ENCODE data around the gene MST1R. TPM values are rescaled to one million over a fixed set of nuclear protein-coding genes. Genes with fewer than 3 reads are reported as not detected.

Gene MST1R
- polyA plus RNA-seq, 1 donor (not counting 4 experiments of a cell fraction or from before 2014, with no cell fraction given) = 106 TPM

DNA sequence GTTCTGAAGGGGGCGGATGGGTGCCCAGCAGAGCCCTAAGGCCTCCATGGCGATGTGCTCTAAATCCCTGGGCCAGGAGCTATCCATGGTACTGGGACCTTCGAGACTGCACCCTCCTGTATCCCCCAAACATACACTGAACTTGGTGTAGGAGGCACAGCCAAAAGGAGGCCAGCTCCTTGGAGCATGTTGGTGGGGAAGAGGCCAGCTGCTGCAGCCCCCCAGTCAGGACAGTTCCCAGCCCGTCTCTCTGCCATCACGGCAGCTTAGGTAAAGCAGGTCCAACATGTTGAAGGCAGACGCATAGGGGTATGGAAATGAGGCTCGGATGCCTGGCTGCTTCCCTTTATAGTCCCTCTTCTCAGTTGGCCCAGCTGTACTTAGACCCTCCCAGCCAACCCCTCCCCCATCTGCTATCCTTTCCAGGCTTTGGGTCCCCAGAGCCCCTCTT is 35.8 kb downstream of the MST1R start:
- no peak overlapping the region for H3K4me2 ChIP-seq (ENCODE audit: control insufficient read depth, extremely low read depth, insufficient read depth, low read depth, low read length)
- DNase-seq (ENCODE audit: low read depth, low spot score) = no peak
- FAIRE-seq = peak; percentile 57

GRCh38 chr3:49867400-49867799 is 36.3 kb downstream of the MST1R start:
- Histone ChIP-seq H3K9me1 (ENCODE audit: control insufficient read depth, extremely low read depth, insufficient read depth, low read length) (no peaks in the 10 kb centered on the region), H3K9me3 (ENCODE audit: control insufficient read depth, low read depth, low read length) (no peaks in the 10 kb centered on the region), H3K79me2 (ENCODE audit: control insufficient read depth, insufficient read depth, low read length) (no peaks in the 10 kb centered on the region), H3K4me2 (ENCODE audit: control insufficient read depth, extremely low read depth, insufficient read depth, low read depth, low read length) (no peak overlapping the region), H3K4me1 (ENCODE audit: control insufficient read depth, extremely low read depth, insufficient read depth, low read length) (no peaks in the 10 kb centered on the region), H3K27ac (ENCODE audit: control insufficient read depth, insufficient read depth, low read length) (no peak overlapping the region), H4K20me1 (ENCODE audit: control insufficient read depth, extremely low read depth, insufficient read depth, low read length) (peaks cover 4% of the 10 kb centered on the region), H2AFZ (ENCODE audit: control insufficient read depth, low read length) (no peak overlapping the region), H3K27me3 (ENCODE audit: control insufficient read depth, extremely low read depth, insufficient read depth, low read length) (peaks cover 67% of the 10 kb centered on the region), H3K9ac (ENCODE audit: control insufficient read depth, extremely low read depth, insufficient read depth, low read length) (no peak overlapping the region), H3K4me3 (ENCODE audit: control insufficient read depth in 2 of 3, extremely low read depth in 1 of 3, insufficient read depth in 2 of 3, low read depth in 1 of 3, low read length in 3 of 3) (no peak overlapping the region), H3K36me3 (ENCODE audit: control insufficient read depth in 2 of 2, extremely low read depth in 1 of 2, insufficient read depth in 2 of 2, low read length in 2 of 2) (no peaks in the 10 kb centered on the region)
- dilution Hi-C loops (cut with MboI; ENCODE audit: extremely low pct_ligation_motif_present, low sequenced_read_pairs) = loop anchor here (25.0 kb wide), 2 partner anchors 95 to 130 kb away; no protein-coding TSS in a partner anchor
- no peak for DNase-seq (ENCODE audit: low read depth, low spot score)
- FAIRE-seq = no peak
- no peak for TF ChIP-seq EZH2 (IDR thresholded peaks at IDR 0.05; ENCODE audit: low read length)
- TF ChIP-seq, protein P1, sequence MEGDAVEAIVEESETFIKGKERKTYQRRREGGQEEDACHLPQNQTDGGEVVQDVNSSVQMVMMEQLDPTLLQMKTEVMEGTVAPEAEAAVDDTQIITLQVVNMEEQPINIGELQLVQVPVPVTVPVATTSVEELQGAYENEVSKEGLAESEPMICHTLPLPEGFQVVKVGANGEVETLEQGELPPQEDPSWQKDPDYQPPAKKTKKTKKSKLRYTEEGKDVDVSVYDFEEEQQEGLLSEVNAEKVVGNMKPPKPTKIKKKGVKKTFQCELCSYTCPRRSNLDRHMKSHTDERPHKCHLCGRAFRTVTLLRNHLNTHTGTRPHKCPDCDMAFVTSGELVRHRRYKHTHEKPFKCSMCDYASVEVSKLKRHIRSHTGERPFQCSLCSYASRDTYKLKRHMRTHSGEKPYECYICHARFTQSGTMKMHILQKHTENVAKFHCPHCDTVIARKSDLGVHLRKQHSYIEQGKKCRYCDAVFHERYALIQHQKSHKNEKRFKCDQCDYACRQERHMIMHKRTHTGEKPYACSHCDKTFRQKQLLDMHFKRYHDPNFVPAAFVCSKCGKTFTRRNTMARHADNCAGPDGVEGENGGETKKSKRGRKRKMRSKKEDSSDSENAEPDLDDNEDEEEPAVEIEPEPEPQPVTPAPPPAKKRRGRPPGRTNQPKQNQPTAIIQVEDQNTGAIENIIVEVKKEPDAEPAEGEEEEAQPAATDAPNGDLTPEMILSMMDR (optimal IDR thresholded peaks at IDR 0.05 in 1 of 3, IDR thresholded peaks at IDR 0.05 in 1 of 3, conservative IDR thresholded peaks at IDR 0.05 in 1 of 3; ENCODE audit: extremely low read depth in 1 of 3, insufficient read depth in 2 of 3, low read length in 3 of 3) = no peak

More for the DNA sequence above, 35.8 kb downstream of the MST1R start:
- H3K4me1 ChIP-seq (ENCODE audit: control insufficient read depth, extremely low read depth, insufficient read depth, low read length) = no peaks in the 10 kb centered on the region
- no peak overlapping the region for H3K4me3 ChIP-seq (ENCODE audit: control insufficient read depth in 2 of 3, extremely low read depth in 1 of 3, insufficient read depth in 2 of 3, low read depth in 1 of 3, low read length in 3 of 3)
- dilution Hi-C loops (cut with MboI; ENCODE audit: extremely low pct_ligation_motif_present, low sequenced_read_pairs) = loop anchor here (25.0 kb wide), 2 partner anchors 94 to 131 kb away; no protein-coding TSS in a partner anchor
- no peak overlapping the region for H3K9ac ChIP-seq (ENCODE audit: control insufficient read depth, extremely low read depth, insufficient read depth, low read length)
- H3K9me1 ChIP-seq (ENCODE audit: control insufficient read depth, extremely low read depth, insufficient read depth, low read length) = no peaks in the 10 kb centered on the region
- peaks cover 4% of the 10 kb centered on the region for H4K20me1 ChIP-seq (ENCODE audit: control insufficient read depth, extremely low read depth, insufficient read depth, low read length)
- peaks cover 67% of the 10 kb centered on the region for H3K27me3 ChIP-seq (ENCODE audit: control insufficient read depth, extremely low read depth, insufficient read depth, low read length)
- H3K79me2 ChIP-seq (ENCODE audit: control insufficient read depth, insufficient read depth, low read length) = no peaks in the 10 kb centered on the region
- no peak overlapping the region for H2AFZ ChIP-seq (ENCODE audit: control insufficient read depth, low read length)
- H3K27ac ChIP-seq (ENCODE audit: control insufficient read depth, insufficient read depth, low read length) = no peak overlapping the region
- no peaks in the 10 kb centered on the region for H3K9me3 ChIP-seq (ENCODE audit: control insufficient read depth, low read depth, low read length)
- TF ChIP-seq, protein P1 (optimal IDR thresholded peaks at IDR 0.05 in 1 of 3, IDR thresholded peaks at IDR 0.05 in 1 of 3, conservative IDR thresholded peaks at IDR 0.05 in 1 of 3; ENCODE audit: extremely low read depth in 1 of 3, insufficient read depth in 2 of 3, low read length in 3 of 3) = no peak
- no peak for TF ChIP-seq EZH2 (IDR thresholded peaks at IDR 0.05; ENCODE audit: low read length)
- H3K36me3 ChIP-seq (ENCODE audit: control insufficient read depth in 2 of 2, extremely low read depth in 1 of 2, insufficient read depth in 2 of 2, low read length in 2 of 2) = no peaks in the 10 kb centered on the region

All from keratinocyte (primary cell).